WTC11 (cell line): Measurements from ENCODE around the gene NDUFS3. TPM values are rescaled to one million over a fixed set of nuclear protein-coding genes. Genes with fewer than 3 reads are reported as not detected.

Experiments used
- ERG ChIP-seq: fragments of 250-450 bp; sonication (Bioruptor Pico); IDR thresholded peaks from 2 replicates; pipeline ENCODE4 v1.8.0; 2021; ENCODE audit warnings: mild to moderate bottlenecking
- FOXJ3 ChIP-seq: sonication (generic); formaldehyde crosslinking; IDR thresholded peaks from 2 replicates; pipeline ENCODE4 v1.9.0; 2021; ENCODE audit warnings: missing genetic modification reagents, mild to moderate bottlenecking, borderline replicate concordance
- HMGXB4 ChIP-seq: sonication (generic); formaldehyde crosslinking; IDR thresholded peaks from 2 replicates; pipeline ENCODE4 v1.8.1; 2023; ENCODE audit warnings: mild to moderate bottlenecking, moderate library complexity, missing genetic modification reagents
- MAX ChIP-seq: sonication (generic); formaldehyde crosslinking; IDR thresholded peaks from 2 replicates; pipeline ENCODE4 v1.8.0; 2022; ENCODE audit warnings: mild to moderate bottlenecking, missing genetic modification reagents
- NFATC4 ChIP-seq: fragments of 250-450 bp; sonication (Bioruptor Pico); IDR thresholded peaks from 2 replicates; pipeline ENCODE4 v1.9.0; 2021; ENCODE audit warnings: mild to moderate bottlenecking
- PREB ChIP-seq: sonication (generic); formaldehyde crosslinking; IDR thresholded peaks from 2 replicates; pipeline ENCODE4 v1.8.1; 2022; ENCODE audit warnings: mild to moderate bottlenecking, missing genetic modification reagents, moderate library complexity, borderline replicate concordance
- TCF7 ChIP-seq: sonication (generic); formaldehyde crosslinking; IDR thresholded peaks from 2 replicates; pipeline ENCODE4 v1.8.0; 2022; ENCODE audit warnings: mild to moderate bottlenecking, low read depth, missing genetic modification reagents, moderate library complexity
- TEAD1 ChIP-seq: sonication (generic); formaldehyde crosslinking; IDR thresholded peaks from 2 replicates; pipeline ENCODE4 v1.8.0; 2022; ENCODE audit warnings: mild to moderate bottlenecking, missing genetic modification reagents
- ZNF425 ChIP-seq: fragments of 250-450 bp; sonication (Bioruptor Pico); conservative IDR thresholded peaks from 2 replicates; pipeline ENCODE4 v1.9.0; 2021; ENCODE audit warnings: mild to moderate bottlenecking
- ZSCAN18 ChIP-seq: fragments of 250-450 bp; sonication (Bioruptor Pico); IDR thresholded peaks from 2 replicates; pipeline ENCODE4 v2.1.2; 2022; ENCODE audit warnings: mild to moderate bottlenecking, moderate library complexity
- total RNA-seq: library from RNA; stranded (reverse); gene quantifications from 3 replicates; pipeline ENCODE4 v1.2.3, GENCODE V29; 2021

NDUFS3 gene
- total RNA-seq, 1 experiment from 2014 or later = 140 TPM

- TF ChIP-seq HMGXB4 (no peak), PREB (CRISPR knock-in tag) (no peak), FOXJ3 (CRISPR knock-in tag) (no peak), TEAD1 (CRISPR knock-in tag) (no peak), ERG (no peak), NFATC4 (CRISPR knock-in tag) (no peak), MAX (CRISPR knock-in tag) (no peak), ZSCAN18 (CRISPR knock-in tag) (no peak), ZNF425 (CRISPR knock-in tag) (no peak), TCF7 (CRISPR knock-in tag) (no peak)
Observed at GRCh38 chr11:47631473-47631872, 52.6 kb downstream of the NDUFS3 start (continued).

Other genes starting within 250 kb of the NDUFS3 start
- 0.07 TPM in 2 of 3 replicates, not detected in the other for gene MYBPC3, start 226.4 kb upstream of the NDUFS3 start, total RNA-seq
- 0.21 to 0.59 TPM (median 0.39 TPM) in 3 replicates for gene SPI1, start 200.5 kb upstream of the NDUFS3 start, total RNA-seq
- 32.8 to 38.2 TPM (median 35.1 TPM) in 3 replicates for gene SLC39A13, start 170.5 kb upstream of the NDUFS3 start, total RNA-seq
- 141 to 162 TPM (median 143 TPM) in 3 replicates for gene PSMC3, start 152.6 kb upstream of the NDUFS3 start, total RNA-seq
- 0.32 to 0.66 TPM (median 0.34 TPM) in 3 replicates for gene RAPSN, start 129.9 kb upstream of the NDUFS3 start, total RNA-seq
- 160 to 177 TPM (median 169 TPM) in 3 replicates for gene CELF1, start 25.9 kb upstream of the NDUFS3 start, total RNA-seq
- 49.5 to 69.4 TPM (median 65.4 TPM) in 3 replicates for gene PTPMT1, start 13.5 kb upstream of the NDUFS3 start, total RNA-seq
- 12.3 to 14.3 TPM (median 13.9 TPM) in 3 replicates for gene KBTBD4, start 104 bp upstream of the NDUFS3 start, total RNA-seq
- gene FAM180B, start 7.6 kb downstream of the NDUFS3 start, total RNA-seq = 0.16 to 0.28 TPM in 2 of 3 replicates, not detected in the other
- gene C1QTNF4, start 15.3 kb downstream of the NDUFS3 start, total RNA-seq = 9.5 to 10.7 TPM (median 9.5 TPM) in 3 replicates
- 141 to 160 TPM (median 141 TPM) in 3 replicates for gene MTCH2, start 63.5 kb downstream of the NDUFS3 start, total RNA-seq
- gene AGBL2, start 136.3 kb downstream of the NDUFS3 start, total RNA-seq = 3.7 to 4.2 TPM (median 4.1 TPM) in 3 replicates
- gene FNBP4, start 188.3 kb downstream of the NDUFS3 start, total RNA-seq = 83.0 to 106 TPM (median 91.9 TPM) in 3 replicates